CD14-positive monocyte (primary cell): ENCODE measurements around the gene MRPL50. TPM values are rescaled to one million over a fixed set of nuclear protein-coding genes. Genes with fewer than 3 reads are reported as not detected.

Experiments used
- DNase-seq, 3 donors: peaks; one replicate each; pipeline ENCODE4 v3.0.0-alpha.2; 2011 to 2022
- H2AFZ ChIP-seq: 2 replicates; pipeline ENCODE4 v1.6.0; 2012; ENCODE audit warnings: mild to moderate bottlenecking, low read depth, low read length, inconsistent platforms; ENCODE audit not compliant: insufficient read depth, poor library complexity, severe bottlenecking
- H3K27ac ChIP-seq, 2 donors: 1 replicate in 1 of 2; 2 replicates in 1 of 2; pipeline ENCODE4 v1.5.1; 2012 to 2013; ENCODE audit warnings: low read length in 2 of 2, control low read depth in 1 of 2, inconsistent platforms in 1 of 2, low read depth in 1 of 2, mild to moderate bottlenecking in 1 of 2
- H3K27me3 ChIP-seq, 2 donors: one replicate each; pipeline versions ENCODE4 v1.6.0 to v1.6.1; 2011 to 2013; ENCODE audit warnings: low read length in 2 of 2; ENCODE audit not compliant: control insufficient read depth in 2 of 2, insufficient read depth in 2 of 2
- H3K36me3 ChIP-seq, 2 donors: replicated peaks in 1 of 2; 1 replicate in 1 of 2; 2 replicates in 1 of 2; pipeline versions ENCODE4 v1.5.1 to v1.6.1; 2012 to 2013; ENCODE audit warnings: low read length in 2 of 2, control low read depth in 1 of 2, inconsistent platforms in 1 of 2, mild to moderate bottlenecking in 1 of 2; ENCODE audit not compliant: insufficient read depth in 2 of 2, control insufficient read depth in 1 of 2
- H3K4me1 ChIP-seq, 2 donors: 1 replicate in 1 of 2; 2 replicates in 1 of 2; pipeline versions ENCODE4 v1.5.1 to v1.6.1; 2012 to 2013; ENCODE audit warnings: low read length in 2 of 2, control low read depth in 1 of 2, inconsistent platforms in 1 of 2, mild to moderate bottlenecking in 1 of 2, moderate library complexity in 1 of 2; ENCODE audit not compliant: insufficient read depth in 2 of 2, control insufficient read depth in 1 of 2
- H3K4me2 ChIP-seq: replicated peaks from 2 replicates; pipeline ENCODE3; 2012; ENCODE audit warnings: low read length, moderate library complexity, mild to moderate bottlenecking; ENCODE audit not compliant: poor library complexity, severe bottlenecking; ENCODE audit errors: extremely low read depth
- H3K4me3 ChIP-seq, 3 experiments: fragments of 200-600 bp in 1 of 3; sonication (generic) in 1 of 3; replicated peaks in 1 of 3; 1 replicate in 2 of 3; 2 replicates in 1 of 3; pipeline ENCODE4 v1.5.1; 2011 to 2013; ENCODE audit warnings: low read length in 3 of 3, mild to moderate bottlenecking in 3 of 3, control low read depth in 2 of 3, low read depth in 2 of 3, inconsistent platforms in 1 of 3, moderate library complexity in 1 of 3
- H3K79me2 ChIP-seq: 2 replicates; pipeline ENCODE4 v1.6.0; 2012; ENCODE audit warnings: mild to moderate bottlenecking, control low read depth, inconsistent platforms, low read length, moderate library complexity; ENCODE audit not compliant: insufficient read depth
- H3K9ac ChIP-seq: 2 replicates; pipeline ENCODE4 v1.6.0; 2017; ENCODE audit warnings: low read length, mild to moderate bottlenecking; ENCODE audit not compliant: insufficient read depth, poor library complexity, severe bottlenecking
- H3K9me3 ChIP-seq, 2 donors: replicated peaks in 1 of 2; 1 replicate in 1 of 2; 2 replicates in 1 of 2; pipeline versions ENCODE4 v1.5.1 to v1.6.1; 2012 to 2013; ENCODE audit warnings: low read length in 2 of 2, control low read depth in 1 of 2; ENCODE audit not compliant: control insufficient read depth in 1 of 2, insufficient read depth in 1 of 2
- H4K20me1 ChIP-seq: 2 replicates; pipeline ENCODE4 v1.6.0; 2012; ENCODE audit warnings: mild to moderate bottlenecking, low read length, control low read depth, moderate library complexity; ENCODE audit not compliant: insufficient read depth
- H3K27ac Mint-ChIP-seq, 7 donors: one replicate each; pipeline ENCODE4 v1.8.0; 2020; ENCODE audit warnings: mild to moderate bottlenecking in 7 of 7, mixed read lengths in 7 of 7, moderate library complexity in 6 of 7, inconsistent platforms in 2 of 7
- H3K27me3 Mint-ChIP-seq, 3 donors: one replicate each; pipeline ENCODE4 v1.8.0; 2021 to 2022; ENCODE audit warnings: low read depth in 3 of 3, mild to moderate bottlenecking in 3 of 3, mixed read lengths in 3 of 3, moderate library complexity in 3 of 3, inconsistent platforms in 1 of 3
- H3K36me3 Mint-ChIP-seq, 2 donors: one replicate each; pipeline ENCODE4 v1.8.0; 2020; ENCODE audit warnings: mixed read lengths in 2 of 2, inconsistent platforms in 1 of 2, mild to moderate bottlenecking in 1 of 2
- H3K4me1 Mint-ChIP-seq: one replicate; pipeline ENCODE4 v1.8.0; 2020; ENCODE audit warnings: mild to moderate bottlenecking, mixed read lengths
- H3K4me3 Mint-ChIP-seq, 2 donors: one replicate each; pipeline ENCODE4 v1.8.0; 2020; ENCODE audit warnings: mild to moderate bottlenecking in 2 of 2, mixed read lengths in 2 of 2, moderate library complexity in 1 of 2
- H3K9me3 Mint-ChIP-seq, 7 donors: one replicate each; pipeline ENCODE4 v1.8.0; 2020 to 2022; ENCODE audit warnings: mixed read lengths in 7 of 7, mild to moderate bottlenecking in 6 of 7, moderate library complexity in 6 of 7, inconsistent platforms in 2 of 7
- WGBS: methylation state at CpG from one replicate; pipeline ENCODE4 v1.1.5; 2013; ENCODE audit warnings: missing lambda C conversion rate; ENCODE audit not compliant: insufficient coverage; 5-methylcytosine and 5-hydroxymethylcytosine counted together
- intact Hi-C, 2 donors: fragments of 100-400 bp; cut with micrococcal nuclease; formaldehyde crosslinking; loops; one replicate each; pipeline versions ENCODE4 v1.15.0 to v1.15.1; 2023
- polyA plus RNA-seq, 3 donors: library from polyadenylated mRNA; depleted of rRNA in 1 of 3; unstranded in 2 of 3; stranded (reverse) in 1 of 3; fragments of 300-500 nt in 2 of 3; fragments of >200 nt in 1 of 3; fragmentation: Illumina TruSeq in 2 of 3; gene quantifications; 1 replicate in 2 of 3; 2 replicates in 1 of 3; pipeline ENCODE4 v1.2.3, GENCODE V29; 2012 to 2021
- TF ChIP-seq, protein P1 (sequence below): fragments of 200-600 bp; IDR thresholded peaks from one replicate; pipeline ENCODE4 v1.8.0; 2022; ENCODE audit warnings: antibody characterized with exemption, mild to moderate bottlenecking

MRPL50 gene
- polyA plus RNA-seq, 3 donors: 1.9 to 4.9 (median 4.8) TPM

DNA sequence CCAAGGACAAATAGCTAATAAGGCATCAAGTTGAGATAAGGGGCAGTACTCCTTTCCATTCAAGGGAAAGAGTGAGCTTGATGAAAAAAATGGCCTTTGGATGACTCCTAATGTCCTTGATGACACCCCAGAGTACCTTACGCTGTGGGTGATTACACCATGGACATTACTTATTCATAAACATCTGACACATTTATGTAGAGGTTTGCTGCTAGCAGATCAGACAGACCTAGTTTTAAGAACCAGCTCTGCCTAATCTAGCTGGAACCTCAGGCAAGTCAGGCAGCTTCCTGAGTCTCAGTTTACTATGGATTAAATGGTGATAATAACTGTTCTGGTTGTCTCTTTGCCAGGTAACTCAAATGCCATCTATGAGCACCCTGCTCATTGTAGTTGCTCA is 34.3 kb upstream of the MRPL50 start:
- Histone ChIP-seq H3K9ac (no peak overlapping the region), H3K27ac (no peak overlapping the region), H3K36me3 (no peaks in the 10 kb centered on the region), H3K9me3 (no peaks in the 10 kb centered on the region), H3K4me3 (no peak overlapping the region), H3K27me3 (no peaks in the 10 kb centered on the region), H3K4me2 (no peak overlapping the region), H4K20me1 (no peaks in the 10 kb centered on the region), H2AFZ (no peak overlapping the region), H3K79me2 (no peaks in the 10 kb centered on the region), H3K4me1 (no peaks in the 10 kb centered on the region)
- intact Hi-C loops: no loop called here
- no CpG with 5 or more reads among the region's 1 CpG for WGBS
- peaks cover 0 to 7% (median 5%) of the 10 kb centered on the region in 3 donors for H3K27me3 Mint-ChIP-seq
- no peaks in the 10 kb centered on the region for H3K36me3 Mint-ChIP-seq
- DNase-seq: no peak
- H3K4me3 Mint-ChIP-seq: no peak overlapping the region
- H3K27ac Mint-ChIP-seq: no peak overlapping the region
- H3K4me1 Mint-ChIP-seq: no peaks in the 10 kb centered on the region
- peaks cover 0 to 12% (median 1%) of the 10 kb centered on the region in 7 donors for H3K9me3 Mint-ChIP-seq
- TF ChIP-seq, protein P1, sequence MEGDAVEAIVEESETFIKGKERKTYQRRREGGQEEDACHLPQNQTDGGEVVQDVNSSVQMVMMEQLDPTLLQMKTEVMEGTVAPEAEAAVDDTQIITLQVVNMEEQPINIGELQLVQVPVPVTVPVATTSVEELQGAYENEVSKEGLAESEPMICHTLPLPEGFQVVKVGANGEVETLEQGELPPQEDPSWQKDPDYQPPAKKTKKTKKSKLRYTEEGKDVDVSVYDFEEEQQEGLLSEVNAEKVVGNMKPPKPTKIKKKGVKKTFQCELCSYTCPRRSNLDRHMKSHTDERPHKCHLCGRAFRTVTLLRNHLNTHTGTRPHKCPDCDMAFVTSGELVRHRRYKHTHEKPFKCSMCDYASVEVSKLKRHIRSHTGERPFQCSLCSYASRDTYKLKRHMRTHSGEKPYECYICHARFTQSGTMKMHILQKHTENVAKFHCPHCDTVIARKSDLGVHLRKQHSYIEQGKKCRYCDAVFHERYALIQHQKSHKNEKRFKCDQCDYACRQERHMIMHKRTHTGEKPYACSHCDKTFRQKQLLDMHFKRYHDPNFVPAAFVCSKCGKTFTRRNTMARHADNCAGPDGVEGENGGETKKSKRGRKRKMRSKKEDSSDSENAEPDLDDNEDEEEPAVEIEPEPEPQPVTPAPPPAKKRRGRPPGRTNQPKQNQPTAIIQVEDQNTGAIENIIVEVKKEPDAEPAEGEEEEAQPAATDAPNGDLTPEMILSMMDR: no peak

DNA sequence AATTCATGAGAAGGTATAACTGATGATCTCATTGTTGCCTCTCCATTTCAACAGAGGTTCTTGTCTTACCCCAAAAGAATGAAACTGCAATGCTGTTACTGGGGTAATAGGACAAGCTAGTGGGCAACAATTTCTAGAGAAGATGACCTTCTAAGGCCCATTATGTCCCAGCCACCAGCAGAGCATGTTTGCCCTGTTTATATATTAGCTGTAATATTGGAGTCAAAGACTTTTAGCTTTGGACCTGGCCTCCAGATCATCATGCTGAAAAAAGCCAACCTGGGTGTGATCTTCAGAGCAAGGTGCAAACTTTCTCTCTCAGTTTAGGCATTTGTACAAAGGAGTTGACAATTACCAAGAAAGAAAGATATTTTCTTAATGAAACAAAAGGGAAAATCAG is 33.8 kb upstream of the MRPL50 start:
- Histone ChIP-seq H3K9me3 (no peaks in the 10 kb centered on the region), H3K9ac (no peak overlapping the region), H3K4me3 (no peak overlapping the region), H3K4me2 (no peak overlapping the region), H3K36me3 (no peaks in the 10 kb centered on the region), H3K27ac (no peak overlapping the region), H2AFZ (no peak overlapping the region), H3K27me3 (no peaks in the 10 kb centered on the region), H4K20me1 (no peaks in the 10 kb centered on the region), H3K79me2 (no peaks in the 10 kb centered on the region), H3K4me1 (no peaks in the 10 kb centered on the region)
- TF ChIP-seq, protein P1: no peak
- H3K27me3 Mint-ChIP-seq: peaks cover 0 to 7% (median 5%) of the 10 kb centered on the region in 3 donors
- no peak overlapping the region for H3K4me3 Mint-ChIP-seq
- intact Hi-C loops: no loop called here
- no peaks in the 10 kb centered on the region for H3K36me3 Mint-ChIP-seq
- H3K27ac Mint-ChIP-seq: no peak overlapping the region
- DNase-seq: no peak
- H3K9me3 Mint-ChIP-seq: peaks cover 0 to 12% (median 1%) of the 10 kb centered on the region in 7 donors
- H3K4me1 Mint-ChIP-seq: no peaks in the 10 kb centered on the region
